Stimulated activated CD4-positive, alpha-beta T cell treated with anti-CD3 and anti-CD28 coated beads, Interleukin-2, amount 100 ng/mL, for 48 hours (primary cell): Measurements from ENCODE around the gene MAMDC2.
"Not testable (repeated sequence)": the region's sequence is repeated elsewhere in the genome, so short reads cannot be mapped to it uniquely, and the experiment has no call there.

Source experiments
- DNase-seq, 2 donors: peaks; one replicate each; pipeline ENCODE4 v3.0.0-alpha.2; 2020

MAMDC2 gene

GRCh38 chr9:70137577-70137976 lies 93.9 kb downstream of the MAMDC2 start:
- DNase-seq: no peak

GRCh38 chr9:70142101-70142500 lies 98.5 kb downstream of the MAMDC2 start:
- no peak for DNase-seq

DNA sequence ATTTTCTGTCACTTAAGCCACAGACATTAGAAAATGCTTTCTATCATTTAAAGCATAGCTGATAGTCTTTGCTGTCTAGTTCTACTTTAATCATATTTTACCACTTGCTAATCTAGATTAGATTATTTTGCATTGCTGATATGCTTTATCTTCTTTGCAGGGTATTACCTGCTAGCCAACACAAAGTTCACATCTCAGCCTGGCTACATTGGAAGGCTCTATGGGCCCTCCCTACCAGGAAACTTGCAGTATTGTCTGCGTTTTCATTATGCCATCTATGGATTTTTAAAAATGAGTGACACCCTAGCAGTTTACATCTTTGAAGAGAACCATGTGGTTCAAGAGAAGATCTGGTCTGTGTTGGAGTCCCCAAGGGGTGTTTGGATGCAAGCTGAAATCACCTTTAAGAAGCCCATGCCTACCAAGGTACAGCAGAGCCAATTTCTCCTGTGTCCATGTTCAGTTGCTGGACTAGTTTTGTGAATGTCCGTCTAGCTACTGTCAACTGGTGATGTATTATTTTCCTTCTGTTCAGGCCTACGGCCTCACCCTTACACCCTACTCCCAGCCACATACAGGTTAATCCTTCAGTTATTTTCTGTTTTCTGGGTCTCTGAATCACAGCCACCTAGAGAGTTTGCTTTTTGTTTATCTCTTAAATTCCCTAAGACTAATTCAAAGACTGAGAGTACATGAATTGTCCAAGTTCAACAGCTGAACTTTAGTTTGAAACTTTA lies 99.9 kb downstream of the MAMDC2 start:
- no peak for DNase-seq

GRCh38 chr9:70144131-70144503 lies 100.5 kb downstream of the MAMDC2 start:
- no peak for DNase-seq

GRCh38 chr9:70145981-70146380 lies 102.3 kb downstream of the MAMDC2 start:
- DNase-seq: no peak

- no peak for DNase-seq
Measured at GRCh38 chr9:70147196-70147595, 103.5 kb downstream of the MAMDC2 start.

- DNase-seq: no peak
Measured at GRCh38 chr9:70147651-70148050, 104.0 kb downstream of the MAMDC2 start.

- no peak for DNase-seq
Measured at GRCh38 chr9:70152350-70152749, 108.7 kb downstream of the MAMDC2 start.

DNA sequence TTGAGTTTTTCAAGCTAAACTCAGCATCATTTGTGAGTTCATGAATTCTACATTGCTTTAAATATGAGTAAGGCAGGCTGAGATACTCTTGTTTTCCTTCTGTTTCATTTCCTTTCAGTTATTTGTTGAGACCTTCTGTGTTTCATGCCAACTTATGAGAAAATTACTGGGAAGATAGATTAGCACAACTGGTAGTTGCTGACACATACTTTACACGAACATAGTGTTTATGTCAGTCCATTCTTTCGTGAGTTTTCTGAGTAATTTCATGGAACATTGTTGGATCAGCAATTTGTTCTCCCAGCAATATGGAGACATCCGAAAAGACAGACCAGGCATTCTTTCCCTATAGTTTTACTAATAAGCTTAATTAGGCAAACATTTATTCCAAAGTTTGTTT lies 113.1 kb downstream of the MAMDC2 start:
- no peak for DNase-seq

DNA sequence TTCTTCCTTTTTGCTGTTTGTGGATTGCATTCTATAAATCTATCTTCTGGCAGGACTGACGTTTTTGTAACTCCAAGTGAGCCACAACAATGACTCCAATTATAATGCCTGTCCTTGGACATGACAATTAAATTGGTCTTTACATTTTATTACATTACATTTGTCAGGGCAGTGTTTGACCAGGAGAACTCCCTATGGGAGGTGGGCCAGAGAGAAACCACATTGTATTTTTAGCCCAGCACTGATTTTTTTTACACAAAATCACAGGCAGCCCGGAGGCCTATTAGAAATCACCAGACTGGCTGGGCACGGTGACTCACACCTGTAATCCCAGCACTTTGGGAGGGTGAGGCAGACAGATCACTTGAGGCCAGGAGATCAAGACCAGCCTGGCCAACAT lies 116.0 kb downstream of the MAMDC2 start:
- no peak for DNase-seq

- no peak for DNase-seq
Measured at GRCh38 chr9:70160686-70161600, 117.3 kb downstream of the MAMDC2 start.

GRCh38 chr9:70165006-70165602 lies 121.5 kb downstream of the MAMDC2 start:
- no peak for DNase-seq

DNA sequence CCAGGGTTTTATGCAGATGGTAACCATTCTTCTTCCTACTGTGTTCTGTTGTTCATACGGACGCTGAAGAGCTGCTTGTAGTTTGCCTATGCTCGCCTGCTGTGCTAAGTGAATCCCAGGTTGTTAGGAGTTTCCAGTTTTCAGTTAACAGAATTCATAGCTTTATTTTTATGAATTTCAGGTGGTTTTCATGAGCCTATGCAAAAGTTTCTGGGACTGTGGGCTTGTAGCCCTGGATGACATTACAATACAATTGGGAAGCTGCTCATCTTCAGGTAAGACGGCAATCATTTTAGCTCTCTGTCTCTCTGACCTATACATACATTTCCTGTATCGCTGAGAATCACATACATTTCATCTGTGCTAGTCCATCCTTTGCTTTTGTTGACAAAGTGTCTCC lies 124.9 kb downstream of the MAMDC2 start:
- DNase-seq: no peak

DNA sequence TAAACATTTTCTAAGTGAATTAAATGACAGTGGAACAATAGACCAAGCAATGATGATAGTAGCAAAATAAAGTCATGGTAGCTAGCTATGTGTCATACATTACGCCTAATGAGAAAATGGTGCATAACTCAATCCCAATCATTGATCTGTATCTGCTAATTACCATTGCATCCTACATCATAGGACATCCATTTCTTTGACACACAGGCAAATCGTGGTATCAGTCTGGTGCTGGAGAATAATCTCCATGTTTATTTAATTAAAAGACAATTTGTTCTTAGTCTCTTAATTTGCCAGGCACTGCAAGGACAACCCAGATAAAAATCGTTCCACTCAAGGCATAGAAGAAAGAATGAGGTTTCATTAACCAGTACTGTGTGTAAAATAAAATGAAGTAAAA lies 125.6 kb downstream of the MAMDC2 start:
- DNase-seq: no peak

DNA sequence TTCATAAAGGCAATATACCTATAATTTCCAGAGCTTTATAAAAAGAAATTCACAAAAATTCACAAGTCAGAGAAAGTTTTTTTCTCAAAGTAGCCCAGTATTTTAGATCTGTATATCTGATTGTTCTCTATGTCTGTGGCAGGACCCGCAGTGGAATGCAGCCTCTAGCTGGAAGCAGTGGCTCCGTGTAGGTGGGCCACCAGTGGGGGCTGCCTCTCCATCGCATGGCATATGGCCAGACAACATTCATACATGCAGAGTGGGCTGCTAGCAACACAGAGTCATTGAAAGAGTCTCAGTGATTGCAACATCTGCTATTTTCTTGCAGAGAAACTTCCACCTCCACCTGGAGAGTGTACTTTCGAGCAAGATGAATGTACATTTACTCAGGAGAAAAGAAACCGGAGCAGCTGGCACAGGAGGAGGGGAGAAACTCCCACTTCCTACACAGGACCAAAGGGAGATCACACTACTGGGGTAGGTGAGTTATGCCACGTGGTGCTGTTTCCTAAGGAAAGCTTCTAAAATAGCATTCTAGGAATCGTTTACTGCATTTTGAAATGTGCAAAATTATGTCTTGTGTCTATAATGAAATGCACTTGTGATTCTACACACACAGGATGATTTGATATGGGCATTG lies 126.6 kb downstream of the MAMDC2 start:
- DNase-seq: no peak

DNA sequence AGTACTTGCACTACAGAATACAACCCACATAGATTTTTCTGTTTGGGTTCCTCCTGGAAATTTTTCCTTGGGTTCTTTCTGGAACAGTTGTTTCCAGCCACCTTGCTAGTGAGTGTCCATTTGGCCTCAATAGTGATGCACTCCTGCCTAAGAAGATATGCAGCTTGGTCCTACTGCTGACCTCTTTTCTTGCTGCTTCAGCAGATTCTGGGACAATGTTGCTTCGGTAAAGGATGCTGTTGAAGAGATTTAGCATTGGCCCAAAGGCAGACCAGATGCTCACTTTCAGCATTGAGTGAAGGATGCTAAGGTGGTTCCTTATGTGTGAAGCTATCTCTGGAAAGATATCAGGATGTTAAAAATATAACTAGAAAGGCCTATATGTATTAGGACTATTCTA lies 128.9 kb downstream of the MAMDC2 start:
- no peak for DNase-seq

- no peak for DNase-seq
Measured at GRCh38 chr9:70177121-70177520, 133.5 kb downstream of the MAMDC2 start.

DNA sequence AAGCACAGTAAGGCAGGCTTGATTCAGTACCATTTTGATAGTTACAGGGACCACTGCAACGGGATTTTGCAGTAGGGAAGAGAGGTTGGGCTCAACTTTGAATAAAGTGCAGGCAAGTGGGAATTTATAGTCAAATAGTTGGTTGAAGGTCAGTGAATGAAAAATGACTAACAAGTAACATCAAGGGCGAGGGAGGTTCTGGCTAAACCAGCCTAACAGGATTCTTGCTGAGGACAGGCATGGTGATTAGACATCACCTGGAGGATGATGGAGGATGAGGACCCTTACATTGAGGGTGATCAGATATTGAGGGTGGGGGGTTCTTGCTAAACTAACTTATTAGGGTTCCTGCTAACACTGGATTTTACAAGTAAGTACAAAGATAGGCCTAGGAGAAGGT lies 149.1 kb downstream of the MAMDC2 start:
- DNase-seq: no peak

DNA sequence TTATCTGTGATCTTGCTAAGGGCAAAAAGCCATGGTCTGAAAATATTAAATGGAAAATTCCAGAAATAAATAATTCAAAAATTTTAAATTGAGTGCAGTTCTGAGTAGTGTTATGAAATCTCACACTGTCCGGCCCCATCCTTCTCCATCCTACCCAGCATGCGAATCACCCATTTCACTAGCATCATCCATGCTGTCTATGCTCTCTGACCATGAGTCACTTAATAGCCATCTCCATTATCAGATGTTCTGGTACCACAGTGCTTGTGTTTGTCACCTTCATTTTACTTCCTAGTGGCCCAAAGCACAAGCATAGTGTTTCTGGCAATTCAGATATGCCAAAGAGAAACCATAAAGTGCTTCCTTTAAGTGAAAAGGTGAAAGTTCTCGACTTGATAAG lies 151.8 kb downstream of the MAMDC2 start:
- DNase-seq: no peak

DNA sequence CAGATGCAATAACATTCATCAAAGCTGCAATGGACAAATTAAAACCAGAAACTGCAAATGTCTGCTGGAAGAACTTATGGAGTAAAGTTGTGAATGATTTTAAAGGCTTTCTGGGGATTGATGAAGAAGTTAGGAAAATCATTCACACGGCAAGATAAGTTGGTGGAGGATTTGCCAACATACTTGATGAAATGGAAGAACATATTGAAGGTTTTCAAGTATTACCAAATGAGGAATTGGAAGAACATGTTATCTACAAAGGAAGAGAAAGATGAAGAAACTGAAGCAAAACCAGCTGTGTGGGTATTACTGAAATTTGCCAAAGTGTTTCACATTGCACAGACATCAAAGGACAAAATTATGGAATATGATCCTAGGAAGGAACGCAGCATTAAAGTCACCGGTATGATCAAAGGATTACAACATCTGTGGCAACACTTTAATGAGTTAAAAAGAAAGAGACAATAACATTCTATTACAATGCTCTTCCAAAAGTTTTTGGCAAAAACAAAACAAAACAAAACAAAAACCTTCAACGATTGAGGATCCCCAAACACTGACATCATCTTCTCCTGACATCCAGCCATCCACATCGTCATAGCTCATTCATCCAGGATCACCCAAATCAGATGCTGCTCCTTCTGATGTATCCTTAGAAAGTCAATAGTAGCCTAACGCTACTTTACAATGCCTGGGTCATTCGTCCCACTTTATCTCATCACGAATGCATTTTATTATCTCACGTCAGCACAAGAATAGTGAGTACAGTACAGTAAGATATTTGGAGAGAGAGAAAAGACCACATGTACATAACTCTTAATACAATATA lies 153.8 kb downstream of the MAMDC2 start:
- no peak for DNase-seq

- DNase-seq: not testable (repeated sequence)
Measured at GRCh38 chr9:70204743-70205142, 161.1 kb downstream of the MAMDC2 start.

DNA sequence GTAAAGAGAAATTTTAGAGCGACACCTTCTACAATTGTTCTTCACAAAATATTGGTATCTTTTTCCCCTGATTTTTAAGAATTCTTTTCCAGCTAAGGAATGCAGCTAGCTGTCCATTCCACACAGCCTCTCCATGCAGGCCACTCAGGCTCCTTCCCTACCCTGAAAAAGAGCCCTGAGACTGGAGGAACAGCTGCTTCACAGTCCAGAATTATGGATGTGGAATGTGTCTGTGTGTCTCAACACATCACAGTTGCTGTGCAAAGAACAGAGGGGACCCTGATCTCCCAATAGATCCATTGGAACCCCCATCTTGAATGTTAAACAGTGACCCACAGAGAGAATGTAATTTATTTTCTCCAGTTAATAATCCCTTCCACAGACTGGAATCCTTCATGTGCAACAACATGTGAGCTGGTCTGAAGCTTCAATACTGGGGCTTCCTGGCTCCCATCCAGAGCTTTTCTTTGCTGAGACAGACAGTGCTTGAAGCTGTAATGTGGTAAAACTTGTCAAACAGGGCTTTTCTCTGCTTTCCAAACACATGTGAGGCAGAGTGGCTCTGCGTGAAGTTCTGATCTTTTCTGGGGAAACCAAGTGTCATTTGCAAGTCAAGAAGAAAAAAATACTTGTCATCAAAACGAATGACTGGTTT lies 161.8 kb downstream of the MAMDC2 start:
- no peak for DNase-seq
